IMR-90 (cell line): Measurements from ENCODE around the gene SYCE3. TPM values are rescaled to one million over a fixed set of nuclear protein-coding genes. Genes with fewer than 3 reads are reported as not detected.
"Not testable (repeated sequence)": the region's sequence is repeated elsewhere in the genome, so short reads cannot be mapped to it uniquely, and the experiment has no call there.

Source experiments
- ATAC-seq: fragments of 200-7000 bp; cut with Tn5 transposase; 2 replicates; pipeline ENCODE4 v1.9.1; 2020; ENCODE audit warnings: low read depth, mild to moderate bottlenecking, moderate library complexity
- BruUV-seq: library from RNA; stranded (reverse); fragments of 400-500 nt; replicated peaks from 2 replicates; lab custom pipeline; 2021; lab: Mats Ljungman, UMichigan
- CTCF ChIA-PET: fragments of 300-600 bp; formaldehyde crosslinking; extraction: SDS; loops from one replicate; lab custom pipeline; 2021; ENCODE audit warnings: antibody characterized with exemption; lab: Yijun Ruan, JAX
- POLR2A ChIA-PET: fragments of 300-600 bp; sonication (Branson Sonifier 250); formaldehyde crosslinking; loops from one replicate; lab custom pipeline; 2022; ENCODE audit warnings: antibody characterized with exemption; ENCODE audit not compliant: unreplicated experiment; lab: Charles Lee
- DNase-seq: peaks from one replicate; pipeline ENCODE4 v3.0.0; 2013
- H2AFZ ChIP-seq: replicated peaks from 2 replicates; pipeline ENCODE3; 2013; ENCODE audit warnings: low read length, mild to moderate bottlenecking; ENCODE audit not compliant: poor library complexity
- H2AK5ac ChIP-seq: 2 replicates; pipeline ENCODE4 v1.6.1; 2013; ENCODE audit warnings: low read depth, low read length, inconsistent platforms
- H2AK9ac ChIP-seq: replicated peaks from 2 replicates; pipeline ENCODE3; 2013; ENCODE audit warnings: mild to moderate bottlenecking, low read depth, low read length, moderate library complexity; ENCODE audit not compliant: poor library complexity
- H2BK120ac ChIP-seq: 2 replicates; pipeline ENCODE4 v1.6.1; 2013; ENCODE audit warnings: low read depth, low read length, inconsistent platforms
- H2BK15ac ChIP-seq: 3 replicates; pipeline ENCODE4 v1.6.1; 2013; ENCODE audit warnings: low read depth, low read length, inconsistent platforms
- H2BK20ac ChIP-seq: 2 replicates; pipeline ENCODE4 v1.6.1; 2013; ENCODE audit warnings: low read depth, mild to moderate bottlenecking, inconsistent platforms, low read length, moderate library complexity
- H2BK5ac ChIP-seq: 2 replicates; pipeline ENCODE4 v1.6.1; 2013; ENCODE audit warnings: mild to moderate bottlenecking, low read depth, low read length, inconsistent platforms; ENCODE audit not compliant: poor library complexity, severe bottlenecking
- H3K14ac ChIP-seq: replicated peaks from 2 replicates; pipeline ENCODE4 v1.6.1; 2013; ENCODE audit warnings: low read depth, low read length, inconsistent platforms
- H3K18ac ChIP-seq: 2 replicates; pipeline ENCODE4 v1.6.1; 2013; ENCODE audit warnings: low read depth, low read length, control low read depth
- H3K23ac ChIP-seq: 2 replicates; pipeline ENCODE4 v1.6.1; 2013; ENCODE audit warnings: low read depth, low read length, inconsistent platforms
- H3K27ac ChIP-seq: 2 replicates; pipeline ENCODE4 v1.5.1; 2013; ENCODE audit warnings: mild to moderate bottlenecking, control low read depth, low read length; ENCODE audit not compliant: insufficient read depth
- H3K27me3 ChIP-seq: 2 replicates; pipeline ENCODE4 v1.6.1; 2013; ENCODE audit warnings: low read length; ENCODE audit not compliant: control insufficient read depth, insufficient read depth
- H3K36me3 ChIP-seq: 2 replicates; pipeline ENCODE4 v1.6.1; 2013; ENCODE audit warnings: low read length, mixed read lengths; ENCODE audit not compliant: control insufficient read depth, insufficient read depth
- H3K4ac ChIP-seq: 2 replicates; pipeline ENCODE4 v1.6.1; 2013; ENCODE audit warnings: low read depth, low read length, inconsistent platforms
- H3K4me1 ChIP-seq: 2 replicates; pipeline ENCODE4 v1.6.1; 2013; ENCODE audit warnings: low read length, mixed read lengths; ENCODE audit not compliant: control insufficient read depth, insufficient read depth
- H3K4me2 ChIP-seq: 2 replicates; pipeline ENCODE4 v1.6.1; 2013; ENCODE audit warnings: low read depth, mild to moderate bottlenecking, control low read depth, low read length, moderate library complexity
- H3K4me3 ChIP-seq: 2 replicates; pipeline ENCODE4 v1.5.1; 2013; ENCODE audit warnings: low read depth, mild to moderate bottlenecking, control low read depth, low read length, moderate library complexity; ENCODE audit not compliant: insufficient read depth
- H3K56ac ChIP-seq: 2 replicates; pipeline ENCODE4 v1.6.1; 2013; ENCODE audit warnings: low read length, inconsistent platforms; ENCODE audit not compliant: insufficient read depth; ENCODE audit errors: extremely low read depth
- H3K79me1 ChIP-seq, 2 experiments: 2 replicates each; pipeline ENCODE4 v1.6.1; 2013; ENCODE audit warnings: low read length in 2 of 2, inconsistent platforms in 1 of 2, low read depth in 1 of 2
- H3K9ac ChIP-seq: 2 replicates; pipeline ENCODE4 v1.6.1; 2013; ENCODE audit warnings: low read depth, low read length, control low read depth
- H3K9me1 ChIP-seq: 2 replicates; pipeline ENCODE4 v1.6.1; 2013; ENCODE audit warnings: low read length, inconsistent platforms; ENCODE audit not compliant: insufficient read depth
- H3K9me3 ChIP-seq: 2 replicates; pipeline ENCODE4 v1.6.1; 2013; ENCODE audit warnings: low read length; ENCODE audit not compliant: control insufficient read depth, insufficient read depth
- H4K20me1 ChIP-seq: 2 replicates; pipeline ENCODE4 v1.6.1; 2013; ENCODE audit warnings: low read length, inconsistent platforms; ENCODE audit not compliant: insufficient read depth
- H4K5ac ChIP-seq: 2 replicates; pipeline ENCODE4 v1.6.1; 2013; ENCODE audit warnings: mild to moderate bottlenecking, low read depth, low read length, control low read depth
- H4K8ac ChIP-seq, 2 experiments: 2 replicates each; pipeline ENCODE4 v1.6.1; 2013; ENCODE audit warnings: low read depth in 2 of 2, low read length in 2 of 2, control low read depth in 1 of 2, inconsistent platforms in 1 of 2
- H4K91ac ChIP-seq: 2 replicates; pipeline ENCODE4 v1.6.1; 2013; ENCODE audit warnings: low read depth, low read length, inconsistent platforms; ENCODE audit not compliant: insufficient read depth
- RFX5 ChIP-seq: IDR thresholded peaks from 2 replicates; pipeline ENCODE4 v1.8.0; 2012; ENCODE audit warnings: low read depth, mild to moderate bottlenecking, low read length, moderate library complexity
- USF2 ChIP-seq: fragments of 150-350 bp; IDR thresholded peaks from 2 replicates; pipeline ENCODE4 v1.6.1; 2017; ENCODE audit warnings: mild to moderate bottlenecking, antibody characterized with exemption, low read length, low read depth
- WGBS, 2 experiments: methylation state at CpG; one replicate each; pipeline versions ENCODE4 v1.1.5 to v1.1.7; 2013; ENCODE audit warnings: missing lambda C conversion rate in 2 of 2; ENCODE audit not compliant: insufficient read length in 1 of 2; ENCODE audit errors: extremely low coverage in 2 of 2; 5-methylcytosine and 5-hydroxymethylcytosine counted together
- dilution Hi-C: fragments of 300-500 bp; cut with HindIII; formaldehyde crosslinking; loops from one replicate; pipeline ENCODE4 v1.14.3; 2018; ENCODE audit warnings: low sequenced_read_pairs; ENCODE audit not compliant: unreplicated experiment
- in situ Hi-C: fragments of 300-500 bp; cut with MboI; formaldehyde crosslinking; loops from 3 replicates; pipeline ENCODE4 v1.14.3; 2019; ENCODE audit warnings: low sequenced_read_pairs, inconsistent platforms, mixed read lengths
- intact Hi-C: fragments of 100-400 bp; cut with micrococcal nuclease; formaldehyde crosslinking; loops from 2 replicates; pipeline ENCODE4 v1.10.0; 2022
- polyA plus RNA-seq, 3 experiments: library from polyadenylated mRNA; depleted of rRNA; stranded (reverse); fragments of >200 nt; gene quantifications; 2 replicates each; pipeline ENCODE4 v1.2.3, GENCODE V29; 2012; ENCODE audit warnings: low replicate concordance in 1 of 3
- total RNA-seq: library from RNA; depleted of rRNA; stranded (reverse); fragments of >200 nt; gene quantifications from 2 replicates; pipeline ENCODE4 v1.2.3, GENCODE V29; 2012

The SYCE3 gene
- total and polyA plus RNA-seq, 2 of the 4 experiments (the other 2 are of a cell fraction): not detected

GRCh38 chr22:50608996-50609395 is 46.3 kb upstream of the SYCE3 start:
- Histone ChIP-seq H2BK20ac (no peak overlapping the region), H3K4me1 (no peaks in the 10 kb centered on the region), H3K18ac (no peak overlapping the region), H2BK15ac (no peak overlapping the region), H3K14ac (no peak overlapping the region), H3K56ac (no peak overlapping the region), H3K27ac (no peak overlapping the region), H4K5ac (no peak overlapping the region), H3K4me3 (no peak overlapping the region), H2BK5ac (no peak overlapping the region), H2AFZ (no peak overlapping the region), H4K91ac (no peak overlapping the region), H3K36me3 (no peaks in the 10 kb centered on the region), H2AK9ac (no peak overlapping the region), H2BK120ac (no peak overlapping the region), H3K4ac (no peak overlapping the region), H3K79me1 (no peaks in the 10 kb centered on the region), H3K9ac (no peak overlapping the region), H3K4me2 (no peak overlapping the region), H3K27me3 (peaks cover 71% of the 10 kb centered on the region), H3K9me3 (no peaks in the 10 kb centered on the region), H2AK5ac (no peak overlapping the region), H4K20me1 (no peaks in the 10 kb centered on the region; the same call in 1 of the 2 replicates), H3K9me1 (no peaks in the 10 kb centered on the region), H4K8ac (no peak overlapping the region), H3K23ac (no peak overlapping the region; the same call in 1 of the 2 replicates)
- in situ Hi-C loops: no loop called here
- ChIA-PET CTCF (no interaction called here), POLR2A (no interaction called here)
- ATAC-seq (no peak), DNase-seq (no peak)
- dilution Hi-C loops: no loop called here
- BruUV-seq: no TSS peak
- intact Hi-C loops: no loop called here
- no CpG with 5 or more reads among the region's 10 CpGs for WGBS, 2 experiments
- no peak for TF ChIP-seq RFX5
- TF ChIP-seq USF2: no peak

DNA sequence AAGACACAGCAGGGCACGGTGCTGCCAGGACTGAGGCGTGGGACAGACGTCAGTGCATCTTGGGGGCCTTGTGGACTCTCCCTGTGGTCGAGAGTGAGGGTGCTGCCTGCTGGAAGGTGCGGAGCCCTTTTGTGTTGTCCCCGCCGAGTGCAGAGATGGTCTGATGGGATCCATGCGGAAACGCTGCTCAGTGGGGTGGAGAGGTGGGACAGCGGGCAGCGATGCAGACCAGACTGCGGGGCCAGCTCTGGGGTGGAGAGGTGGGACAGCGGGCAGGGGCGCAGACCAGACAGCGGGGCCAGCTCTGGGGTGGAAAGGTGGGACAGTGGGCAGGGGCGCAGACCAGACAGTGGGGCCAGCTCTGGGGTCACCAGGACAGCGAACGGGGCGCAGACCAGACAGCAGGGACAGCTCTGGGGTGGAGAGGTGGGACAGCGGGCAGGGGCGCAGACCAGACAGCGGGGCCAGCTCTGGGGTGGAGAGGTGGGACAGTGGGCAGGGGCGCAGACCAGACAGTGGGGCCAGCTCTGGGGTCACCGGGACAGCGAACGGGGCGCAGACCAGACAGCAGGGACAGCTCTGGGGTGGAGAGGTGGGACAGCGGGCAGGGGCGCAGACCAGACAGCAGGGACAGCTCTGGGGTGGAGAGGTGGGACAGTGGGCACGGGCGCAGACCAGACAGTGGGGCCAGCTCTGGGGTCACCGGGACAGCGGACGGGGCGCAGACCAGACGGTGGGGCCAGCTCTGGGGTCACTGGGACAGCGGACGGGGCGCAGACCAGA is 45.5 kb upstream of the SYCE3 start:
- H3K56ac ChIP-seq, in situ Hi-C loops, H3K27ac ChIP-seq, DNase-seq, BruUV-seq, H4K8ac ChIP-seq, H3K18ac ChIP-seq, CTCF ChIA-PET, H2AK9ac ChIP-seq, intact Hi-C loops, H3K9me3 ChIP-seq, dilution Hi-C loops, H3K4ac ChIP-seq, H3K9me1 ChIP-seq, H2BK5ac ChIP-seq, H3K79me1 ChIP-seq, H3K4me3 ChIP-seq, ATAC-seq, H4K20me1 ChIP-seq, H3K14ac ChIP-seq, H4K91ac ChIP-seq, H2AK5ac ChIP-seq, H3K36me3 ChIP-seq, H4K5ac ChIP-seq, H3K4me1 ChIP-seq, H3K9ac ChIP-seq, H2BK120ac ChIP-seq, H2AFZ ChIP-seq, H3K23ac ChIP-seq, POLR2A ChIA-PET, H2BK20ac ChIP-seq, H3K4me2 ChIP-seq, H2BK15ac ChIP-seq: not testable (repeated sequence)
- 64% methylated on average over 9 of the region's 39 CpGs; no CpG with 5 or more reads in 1 of the 2 experiments for WGBS, 2 experiments
- peaks cover 77% of the 10 kb centered on the region for H3K27me3 ChIP-seq
